PC-9 (cell line): ENCODE measurements around the gene DRG1.

Experiments
- CTCF ChIP-seq: fragments of 200-600 bp; sonication (generic); conservative IDR thresholded peaks from 2 replicates; pipeline ENCODE4 v1.6.1; 2017; ENCODE audit warnings: mixed run types, antibody characterized with exemption, mild to moderate bottlenecking, moderate library complexity
- EZH2 ChIP-seq: fragments of 200-600 bp; sonication (generic); IDR thresholded peaks from 2 replicates; pipeline ENCODE4 v1.8.0; 2017; ENCODE audit warnings: antibody characterized with exemption, low read depth

DNA sequence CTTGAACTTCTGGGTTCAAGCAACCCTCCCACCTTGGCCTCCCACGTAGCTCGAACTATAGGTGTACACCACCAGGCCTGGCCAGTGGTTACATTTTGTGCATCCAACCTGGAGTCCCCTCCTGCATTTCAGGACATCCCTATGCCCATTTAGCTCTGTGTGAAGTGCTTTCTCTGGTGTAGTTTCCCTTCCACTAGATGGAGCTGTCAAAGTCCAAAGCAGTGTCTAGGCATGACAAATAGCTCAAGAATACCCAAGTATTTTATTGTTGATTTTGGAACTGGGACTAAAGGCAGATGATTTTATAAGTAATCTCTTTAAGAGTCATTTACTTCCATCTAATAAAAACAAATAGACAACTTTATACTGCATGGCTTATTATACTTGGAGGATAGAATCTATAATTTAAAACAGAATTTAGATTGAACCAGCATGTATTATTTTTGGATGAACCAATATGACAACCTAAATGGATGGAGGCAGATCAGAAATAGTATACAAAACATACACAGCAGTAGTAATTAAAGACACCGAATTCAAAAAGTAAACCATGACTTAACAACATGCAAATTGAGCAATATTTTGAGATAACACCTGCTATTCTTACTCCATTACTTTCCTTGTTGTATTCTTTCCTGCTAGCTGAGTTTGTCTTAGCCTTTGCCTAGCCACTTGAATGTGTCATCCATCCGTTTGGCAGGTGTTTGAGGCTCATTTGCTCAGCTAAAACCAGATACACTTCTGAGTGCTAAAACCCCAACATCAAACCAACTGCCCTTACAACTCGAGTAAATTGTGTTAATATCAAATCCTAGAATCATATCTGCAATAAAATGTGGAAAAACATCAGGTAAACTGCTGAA, 52.5 kb downstream of the DRG1 start:
- TF ChIP-seq EZH2 (no peak), CTCF (peak; percentile 65; the same call in 1 of the 2 replicates)
